Lower leg skin (tissue), 3 donors: ENCODE results near the gene TMTC2.

Experiments
- CTCF ChIP-seq, 3 donors: fragments of 450-650 bp; IDR thresholded peaks; one replicate each; pipeline ENCODE4 v1.5.1; 2016; ENCODE audit warnings: antibody characterized with exemption in 3 of 3, mild to moderate bottlenecking in 3 of 3, moderate library complexity in 2 of 3
- POLR2A ChIP-seq, 2 donors: fragments of 450-650 bp; IDR thresholded peaks; one replicate each; pipeline ENCODE4 v1.6.1; 2016 to 2017; ENCODE audit warnings: antibody characterized with exemption in 2 of 2, mild to moderate bottlenecking in 1 of 2, moderate library complexity in 1 of 2

GRCh38 chr12:83016218-83016835 lies 329.6 kb downstream of the TMTC2 start:
- TF ChIP-seq CTCF (IDR thresholded peaks at IDR 0.05) = no peak
- no peak for TF ChIP-seq POLR2A (IDR thresholded peaks at IDR 0.05)
